Heart left ventricle (tissue), 13 donors: Measurements from ENCODE around the gene LRRC8E.

Experiments
- POLR2A ChIP-seq, 2 donors: fragments of 450-650 bp; IDR thresholded peaks; one replicate each; pipeline ENCODE4 v1.6.1; 2017; ENCODE audit warnings: antibody characterized with exemption in 2 of 2, mild to moderate bottlenecking in 2 of 2, moderate library complexity in 2 of 2
- TF ChIP-seq, protein P1 (sequence below), 12 donors: fragments of 200-600 bp; sonication (generic) in 4 of 12; IDR thresholded peaks; one replicate each; pipeline versions ENCODE4 v1.5.0 to v1.8.0; 2018 to 2022; ENCODE audit warnings: antibody characterized with exemption in 12 of 12, mild to moderate bottlenecking in 5 of 12
- donor health status: ischemic (EF 13 %, LVEDD 7.1; RV severe dilation, severe dysfunction).
- donor health status: DM: no; HTN: yes; CAD: no.
- donor health status: DM: no; HTN: no; CAD: no.
- donor health status: ischemic (EF 25% LVEDD 6.9; RV normal size, moderate dysfunction).
- donor health status: ischemic (EF 25% LVEDD 5.7; RV mildly dilated, moderate dysfunction).
- donor health status: ischemic (EF 35%, LVEDD 5.7; RV mildly dilated, moderate dysfunction).
- donor health status: nonischemic (EF 11% LVEDD 7.7; RV severe dilation, severe dysfunction).
- donor health status: DM: yes; HTN: yes; CAD: no.
- donor health status: PGD.
- donor health status: ischemic (EF 29% LVEDD 5.4; RV normal size, mild dysfunction).
- donor health status: nonischemic (EF 23%, LVEDD 6.1; RV moderate dilation, normal function).

DNA sequence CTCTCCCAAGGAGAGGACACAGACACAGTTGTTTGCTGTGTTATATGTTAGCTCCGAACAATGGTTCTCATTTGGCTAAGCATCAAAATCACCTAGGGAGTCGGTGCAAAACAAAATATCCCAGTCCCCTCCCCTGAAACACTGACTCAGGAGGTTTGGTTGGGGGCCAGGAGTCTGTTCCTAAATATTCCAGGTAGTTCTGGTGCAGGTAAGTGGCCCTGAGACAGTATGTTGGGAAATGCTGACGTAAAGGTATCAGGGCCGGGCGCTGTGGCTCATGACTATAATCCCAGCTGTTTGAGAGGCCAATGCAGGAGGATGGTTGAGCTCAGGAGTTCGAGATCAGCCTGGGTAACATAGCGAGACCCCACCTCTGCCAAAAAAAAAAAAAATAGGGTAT lies 13.0 kb downstream of the LRRC8E start:
- no peak for TF ChIP-seq POLR2A (IDR thresholded peaks at IDR 0.05)
- TF ChIP-seq, protein P1, sequence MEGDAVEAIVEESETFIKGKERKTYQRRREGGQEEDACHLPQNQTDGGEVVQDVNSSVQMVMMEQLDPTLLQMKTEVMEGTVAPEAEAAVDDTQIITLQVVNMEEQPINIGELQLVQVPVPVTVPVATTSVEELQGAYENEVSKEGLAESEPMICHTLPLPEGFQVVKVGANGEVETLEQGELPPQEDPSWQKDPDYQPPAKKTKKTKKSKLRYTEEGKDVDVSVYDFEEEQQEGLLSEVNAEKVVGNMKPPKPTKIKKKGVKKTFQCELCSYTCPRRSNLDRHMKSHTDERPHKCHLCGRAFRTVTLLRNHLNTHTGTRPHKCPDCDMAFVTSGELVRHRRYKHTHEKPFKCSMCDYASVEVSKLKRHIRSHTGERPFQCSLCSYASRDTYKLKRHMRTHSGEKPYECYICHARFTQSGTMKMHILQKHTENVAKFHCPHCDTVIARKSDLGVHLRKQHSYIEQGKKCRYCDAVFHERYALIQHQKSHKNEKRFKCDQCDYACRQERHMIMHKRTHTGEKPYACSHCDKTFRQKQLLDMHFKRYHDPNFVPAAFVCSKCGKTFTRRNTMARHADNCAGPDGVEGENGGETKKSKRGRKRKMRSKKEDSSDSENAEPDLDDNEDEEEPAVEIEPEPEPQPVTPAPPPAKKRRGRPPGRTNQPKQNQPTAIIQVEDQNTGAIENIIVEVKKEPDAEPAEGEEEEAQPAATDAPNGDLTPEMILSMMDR (IDR thresholded peaks at IDR 0.05), result no peak
